ENCODE results near the gene TRIOBP.
A peak's percentile ranks its signal among the peaks of the same experiment; 100 is the strongest.

TRIOBP gene

DNA sequence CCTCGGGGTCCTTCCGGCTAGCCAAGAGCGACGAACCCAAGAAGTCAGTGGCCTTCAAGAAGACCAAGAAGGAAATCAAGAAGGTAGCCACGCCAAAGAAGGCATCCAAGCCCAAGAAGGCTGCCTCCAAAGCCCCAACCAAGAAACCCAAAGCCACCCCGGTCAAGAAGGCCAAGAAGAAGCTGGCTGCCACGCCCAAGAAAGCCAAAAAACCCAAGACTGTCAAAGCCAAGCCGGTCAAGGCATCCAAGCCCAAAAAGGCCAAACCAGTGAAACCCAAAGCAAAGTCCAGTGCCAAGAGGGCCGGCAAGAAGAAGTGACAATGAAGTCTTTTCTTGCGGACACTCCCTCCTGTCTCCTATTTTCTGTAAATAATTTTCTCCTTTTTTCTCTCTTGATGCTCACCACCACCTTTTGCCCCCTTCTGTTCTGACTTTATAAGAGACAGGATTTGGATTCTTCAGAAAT is 109.0 kb downstream of the TRIOBP start:
- no peaks in the 10 kb centered on the region for H3K27me3 ChIP-seq (replicated peaks)
- DNase-seq = no peak

DNA sequence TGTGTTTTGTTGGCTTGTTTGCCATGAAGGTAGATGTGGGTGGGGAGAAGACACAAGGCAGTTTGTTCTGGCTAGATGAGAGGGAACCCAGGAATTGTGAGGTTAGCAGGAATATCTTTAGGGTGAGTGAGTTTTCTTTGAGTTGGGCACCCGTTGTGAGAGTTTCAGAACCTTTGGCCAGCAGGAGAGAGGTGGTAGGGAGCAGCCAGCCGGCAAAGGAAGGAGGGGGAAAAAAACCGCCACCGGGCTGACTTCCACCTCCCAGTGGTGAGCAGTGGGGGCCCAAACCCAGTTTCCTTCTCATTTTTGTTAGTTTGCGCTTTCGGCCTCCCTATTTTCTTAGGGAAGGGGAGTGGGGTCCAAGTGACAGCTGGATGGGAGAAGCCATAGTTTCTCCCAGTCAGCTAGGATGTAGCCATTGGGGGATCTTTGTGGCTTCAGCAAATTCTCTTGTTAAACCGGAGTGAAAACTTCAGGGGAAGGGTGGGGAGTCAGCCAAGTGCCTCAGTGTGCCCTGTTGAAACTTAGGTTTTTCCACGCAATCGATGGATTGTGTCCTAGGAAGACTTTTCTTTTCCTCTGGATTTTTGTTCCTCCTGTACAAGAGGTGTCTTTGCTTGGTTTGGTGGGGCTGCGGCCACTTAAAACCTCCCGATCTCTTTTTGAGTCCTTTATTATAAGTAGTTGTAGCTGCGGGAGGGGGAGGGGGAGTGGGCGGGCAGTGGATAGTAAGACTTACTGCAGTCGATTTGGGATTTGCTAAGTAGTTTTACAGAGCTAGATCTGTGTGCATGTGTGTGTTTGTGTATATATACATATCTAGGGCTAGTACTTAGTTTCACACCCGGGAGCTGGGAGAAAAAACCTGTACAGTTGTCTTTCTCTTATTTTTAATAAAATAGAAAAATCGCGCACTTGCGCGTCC is 109.8 kb downstream of the TRIOBP start:
- in situ Hi-C loops (cut with HindIII; ENCODE audit: low pct_ligation_motif_present, low sequenced_read_pairs) = no loop called here
- Histone ChIP-seq H3K4me3 (ENCODE audit: low read depth, low read length) (peak overlapping the region; percentile 78), H3K27me3 (replicated peaks) (no peaks in the 10 kb centered on the region), H3K27ac (no peak overlapping the region), H3K36me3 (replicated peaks) (no peaks in the 10 kb centered on the region)
- DNase-seq = no peak
- peak; percentile 19 for TF ChIP-seq CTCF (IDR thresholded peaks at IDR 0.05; ENCODE audit: low read depth, low read length, missing control alignments)

More for the DNA sequence above, 109.0 kb downstream of the TRIOBP start:
- TF ChIP-seq CTCF (IDR thresholded peaks at IDR 0.05; ENCODE audit: low read depth, low read length, missing control alignments) = no peak
- in situ Hi-C loops (cut with HindIII; ENCODE audit: low pct_ligation_motif_present, low sequenced_read_pairs) = no loop called here
- H3K36me3 ChIP-seq (replicated peaks) = no peaks in the 10 kb centered on the region
- peak overlapping the region; percentile 78 for H3K4me3 ChIP-seq (ENCODE audit: low read depth, low read length)
- H3K27ac ChIP-seq = no peak overlapping the region

- Histone ChIP-seq H3K27ac (peak within 1 kb of the TSS; percentile 55), H3K4me3 (ENCODE audit: low read depth, low read length) (peak within 1 kb of the TSS; percentile 78), H3K36me3 (replicated peaks) (no peaks in the 10 kb centered on the region), H3K27me3 (replicated peaks) (no peaks in the 10 kb centered on the region)
- peak; percentile 94 for DNase-seq
- in situ Hi-C loops (cut with HindIII; ENCODE audit: low pct_ligation_motif_present, low sequenced_read_pairs) = no loop called here
- TF ChIP-seq CTCF (IDR thresholded peaks at IDR 0.05; ENCODE audit: low read depth, low read length, missing control alignments) = no peak
Measured at GRCh38 chr22:37807410-37808293, 110.8 kb downstream of the TRIOBP start, which contains the start of gene GCAT. TSS of gene GCAT (plus strand) at chr22:37807934. CDS start at chr22:37807968, 34 bp downstream.

DNA sequence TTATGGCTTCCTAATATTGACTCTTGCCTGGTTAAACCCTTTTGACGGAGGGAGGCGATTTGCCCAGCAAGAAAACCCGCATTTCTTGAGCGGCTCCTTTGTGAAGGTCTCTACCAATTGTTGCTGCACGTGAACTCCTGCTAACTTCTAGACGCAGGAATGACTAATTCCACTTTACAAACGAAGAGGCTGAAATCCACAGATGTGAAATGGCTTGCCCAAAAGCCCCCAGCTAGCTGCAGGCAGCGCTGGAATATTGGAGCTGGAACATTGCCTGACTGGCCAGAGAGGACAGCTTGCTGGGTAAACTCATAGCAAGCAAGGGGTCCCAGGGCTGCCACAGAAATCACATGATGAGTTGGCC is 111.4 kb downstream of the TRIOBP start:
- in situ Hi-C loops (cut with HindIII; ENCODE audit: low pct_ligation_motif_present, low sequenced_read_pairs) = no loop called here
- no peak for DNase-seq
- peak overlapping the region; percentile 55 for H3K27ac ChIP-seq
- H3K27me3 ChIP-seq (replicated peaks) = no peaks in the 10 kb centered on the region
- H3K36me3 ChIP-seq (replicated peaks) = no peaks in the 10 kb centered on the region
- TF ChIP-seq CTCF (IDR thresholded peaks at IDR 0.05; ENCODE audit: low read depth, low read length, missing control alignments) = no peak
- peak overlapping the region; percentile 78 for H3K4me3 ChIP-seq (ENCODE audit: low read depth, low read length)

DNA sequence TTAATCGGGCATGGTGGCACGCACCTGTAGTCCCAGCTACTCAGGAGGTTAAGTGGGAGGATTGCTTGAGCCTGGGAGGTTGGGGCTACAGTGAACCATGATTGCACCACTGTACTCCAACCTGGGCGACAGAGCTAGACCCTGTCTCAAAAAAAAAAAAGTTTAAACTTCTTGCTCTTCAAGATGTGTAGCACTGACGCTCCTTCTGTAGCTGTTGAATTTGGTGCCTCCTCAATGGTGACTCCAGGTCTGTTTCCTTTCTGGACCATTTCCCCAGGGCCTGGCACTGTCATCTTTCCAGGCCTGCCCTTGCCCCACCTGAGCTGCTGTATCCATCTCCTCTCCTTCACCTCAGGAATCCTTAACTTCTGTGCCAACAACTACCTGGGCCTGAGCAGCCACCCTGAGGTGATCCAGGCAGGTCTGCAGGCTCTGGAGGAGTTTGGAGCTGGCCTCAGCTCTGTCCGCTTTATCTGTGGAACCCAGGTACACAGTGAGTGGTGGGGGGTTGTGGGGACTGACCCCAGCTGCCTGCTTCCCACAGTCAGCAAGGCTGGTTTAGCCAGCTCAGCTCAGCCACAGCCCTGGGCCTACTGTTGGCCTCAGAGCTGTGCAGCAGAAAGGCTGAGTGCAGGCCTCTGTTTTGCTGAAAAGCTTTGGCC is 113.0 kb downstream of the TRIOBP start:
- no peak for TF ChIP-seq CTCF (IDR thresholded peaks at IDR 0.05; ENCODE audit: low read depth, low read length, missing control alignments)
- H3K27ac ChIP-seq = no peak overlapping the region
- H3K36me3 ChIP-seq (replicated peaks) = peaks cover 5% of the 10 kb centered on the region
- H3K27me3 ChIP-seq (replicated peaks) = no peaks in the 10 kb centered on the region
- no peak for DNase-seq
- H3K4me3 ChIP-seq (ENCODE audit: low read depth, low read length) = no peak overlapping the region
- in situ Hi-C loops (cut with HindIII; ENCODE audit: low pct_ligation_motif_present, low sequenced_read_pairs) = no loop called here
